Endodermal cell (in vitro differentiated cells): ENCODE data around the gene SLC25A43. TPM values are rescaled to one million over a fixed set of nuclear protein-coding genes. Genes with fewer than 3 reads are reported as not detected.

Experiments used
- DNase-seq: peaks from one replicate; pipeline ENCODE4 v3.0.0-alpha.2; 2017
- H3K27ac ChIP-seq: 2 replicates; pipeline ENCODE4 v1.5.1; 2013; ENCODE audit warnings: mild to moderate bottlenecking, low read depth, low read length, moderate library complexity
- H3K27me3 ChIP-seq: 2 replicates; pipeline ENCODE4 v1.6.1; 2013; ENCODE audit warnings: mild to moderate bottlenecking, low read length, moderate library complexity; ENCODE audit not compliant: insufficient read depth, control insufficient read depth, poor library complexity, severe bottlenecking
- H3K36me3 ChIP-seq: 2 replicates; pipeline ENCODE4 v1.7.0; 2013; ENCODE audit warnings: mild to moderate bottlenecking, low read length, moderate library complexity; ENCODE audit not compliant: control insufficient read depth, insufficient read depth
- H3K4me1 ChIP-seq: one replicate; pipeline ENCODE4 v1.7.0; 2013; ENCODE audit warnings: low read length; ENCODE audit not compliant: control insufficient read depth, insufficient read depth
- H3K4me3 ChIP-seq: 2 replicates; pipeline ENCODE4 v1.5.1; 2013; ENCODE audit warnings: mild to moderate bottlenecking, low read length, moderate library complexity
- H3K9ac ChIP-seq: 2 replicates; pipeline ENCODE4 v1.6.1; 2013; ENCODE audit warnings: mild to moderate bottlenecking, low read length, moderate library complexity; ENCODE audit not compliant: poor library complexity, severe bottlenecking; ENCODE audit errors: extremely low read depth
- H3K9me3 ChIP-seq: 2 replicates; pipeline ENCODE4 v1.6.1; 2013; ENCODE audit warnings: mild to moderate bottlenecking, low read length, moderate library complexity; ENCODE audit not compliant: control insufficient read depth
- H3K27ac Mint-ChIP-seq: 2 replicates; pipeline ENCODE4 v1.8.0; 2020; ENCODE audit warnings: mixed read lengths
- H3K27me3 Mint-ChIP-seq: 2 replicates; pipeline ENCODE4 v1.8.0; 2021; ENCODE audit warnings: mild to moderate bottlenecking, mixed read lengths; ENCODE audit not compliant: insufficient read depth
- H3K36me3 Mint-ChIP-seq: 2 replicates; pipeline ENCODE4 v1.8.0; 2020; ENCODE audit warnings: low read depth, mixed read lengths
- H3K4me1 Mint-ChIP-seq: 2 replicates; pipeline ENCODE4 v1.8.0; 2020; ENCODE audit warnings: mixed read lengths
- H3K4me3 Mint-ChIP-seq: 2 replicates; pipeline ENCODE4 v1.8.0; 2020; ENCODE audit warnings: mild to moderate bottlenecking, moderate library complexity, mixed read lengths
- H3K9me3 Mint-ChIP-seq: 2 replicates; pipeline ENCODE4 v1.8.0; 2020; ENCODE audit warnings: mild to moderate bottlenecking, mixed read lengths
- WGBS, 2 experiments: methylation state at CpG; one replicate each; pipeline versions ENCODE4 v1.1.5 to v1.1.7; 2013; ENCODE audit warnings: missing lambda C conversion rate in 2 of 2, mixed read lengths in 1 of 2; ENCODE audit not compliant: insufficient coverage in 1 of 2, insufficient read length in 1 of 2; 5-methylcytosine and 5-hydroxymethylcytosine counted together
- total RNA-seq, 2 donors: library from RNA; stranded (reverse); fragmentation: NEBNext Ultra II Directional in 1 of 2; extraction: Animal tissue kit (Norgen Biotek cat#: 25700) in 1 of 2; gene quantifications; 2 replicates in 1 of 2; 3 replicates in 1 of 2; pipeline ENCODE4 v1.2.1, GENCODE V29; 2021
- TF ChIP-seq, protein P1 (sequence below): fragments of 200-600 bp; sonication (generic); conservative IDR thresholded peaks from 2 replicates; pipeline ENCODE4 v1.5.0; 2021; ENCODE audit warnings: antibody characterized with exemption, mild to moderate bottlenecking

Gene SLC25A43
- total RNA-seq, 2 donors from 2014 or later = 4.4 to 4.9 TPM

DNA sequence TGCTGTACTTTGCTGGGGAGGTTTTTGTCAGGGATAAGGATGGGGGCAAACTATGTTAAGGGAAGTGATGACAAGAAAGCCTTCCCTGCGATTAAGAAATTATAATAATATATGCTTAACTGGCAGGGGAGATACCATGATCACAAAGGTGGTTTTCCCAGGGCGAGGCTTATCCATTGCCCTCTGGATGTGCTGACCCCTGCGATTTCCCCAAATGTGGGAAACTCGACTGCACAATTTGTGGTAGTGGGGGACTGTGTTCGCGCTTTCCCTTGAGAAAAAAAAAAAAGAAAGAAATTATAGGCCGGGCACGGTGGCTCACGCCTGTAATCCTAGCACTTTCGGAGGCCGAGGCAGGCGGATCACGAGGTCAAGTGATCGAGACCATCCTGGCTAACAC lies 24.5 kb downstream of the SLC25A43 start:
- Mint-ChIP-seq H3K9me3 (peaks cover 65% of the 10 kb centered on the region), H3K36me3 (peaks cover 10% of the 10 kb centered on the region), H3K27me3 (no peaks in the 10 kb centered on the region), H3K4me1 (peaks cover 6% of the 10 kb centered on the region), H3K27ac (no peak overlapping the region), H3K4me3 (no peak overlapping the region)
- Histone ChIP-seq H3K36me3 (no peaks in the 10 kb centered on the region), H3K27me3 (no peaks in the 10 kb centered on the region), H3K9ac (no peak overlapping the region), H3K27ac (no peak overlapping the region), H3K9me3 (no peaks in the 10 kb centered on the region), H3K4me1 (no peaks in the 10 kb centered on the region), H3K4me3 (no peak overlapping the region)
- DNase-seq = no peak
- TF ChIP-seq, protein P1, sequence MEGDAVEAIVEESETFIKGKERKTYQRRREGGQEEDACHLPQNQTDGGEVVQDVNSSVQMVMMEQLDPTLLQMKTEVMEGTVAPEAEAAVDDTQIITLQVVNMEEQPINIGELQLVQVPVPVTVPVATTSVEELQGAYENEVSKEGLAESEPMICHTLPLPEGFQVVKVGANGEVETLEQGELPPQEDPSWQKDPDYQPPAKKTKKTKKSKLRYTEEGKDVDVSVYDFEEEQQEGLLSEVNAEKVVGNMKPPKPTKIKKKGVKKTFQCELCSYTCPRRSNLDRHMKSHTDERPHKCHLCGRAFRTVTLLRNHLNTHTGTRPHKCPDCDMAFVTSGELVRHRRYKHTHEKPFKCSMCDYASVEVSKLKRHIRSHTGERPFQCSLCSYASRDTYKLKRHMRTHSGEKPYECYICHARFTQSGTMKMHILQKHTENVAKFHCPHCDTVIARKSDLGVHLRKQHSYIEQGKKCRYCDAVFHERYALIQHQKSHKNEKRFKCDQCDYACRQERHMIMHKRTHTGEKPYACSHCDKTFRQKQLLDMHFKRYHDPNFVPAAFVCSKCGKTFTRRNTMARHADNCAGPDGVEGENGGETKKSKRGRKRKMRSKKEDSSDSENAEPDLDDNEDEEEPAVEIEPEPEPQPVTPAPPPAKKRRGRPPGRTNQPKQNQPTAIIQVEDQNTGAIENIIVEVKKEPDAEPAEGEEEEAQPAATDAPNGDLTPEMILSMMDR = no peak
- WGBS, 2 experiments = 99% methylated on average over 11 of the region's 14 CpGs; no CpG with 5 or more reads in 1 of the 2 experiments

DNA sequence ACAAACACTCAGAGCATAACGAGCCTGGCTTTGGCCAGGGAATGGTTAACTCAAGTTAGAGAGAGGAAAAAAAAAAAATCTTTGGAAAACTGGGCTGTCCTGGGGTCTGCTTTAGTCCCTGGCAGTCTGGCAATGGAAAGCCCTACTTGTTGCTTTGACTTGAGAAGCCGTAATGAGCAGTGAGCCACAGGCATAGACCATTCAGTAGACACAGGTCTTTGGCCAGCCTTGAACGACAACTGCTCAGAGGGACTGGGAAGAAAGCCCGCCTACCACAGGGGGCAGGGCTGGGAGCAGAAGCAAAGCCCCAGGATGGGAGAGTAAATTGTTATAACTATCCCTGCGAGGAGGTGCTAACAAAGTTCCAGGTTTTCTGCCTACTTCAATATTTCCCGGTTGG lies 25.9 kb downstream of the SLC25A43 start:
- Mint-ChIP-seq H3K4me1 (peaks cover 4% of the 10 kb centered on the region), H3K27me3 (no peaks in the 10 kb centered on the region), H3K4me3 (no peak overlapping the region), H3K27ac (no peak overlapping the region), H3K36me3 (peaks cover 10% of the 10 kb centered on the region), H3K9me3 (peaks cover 68% of the 10 kb centered on the region)
- Histone ChIP-seq H3K4me1 (no peaks in the 10 kb centered on the region), H3K36me3 (no peaks in the 10 kb centered on the region), H3K9ac (no peak overlapping the region), H3K27me3 (no peaks in the 10 kb centered on the region), H3K9me3 (no peaks in the 10 kb centered on the region), H3K27ac (no peak overlapping the region), H3K4me3 (no peak overlapping the region)
- TF ChIP-seq, protein P1 = no peak
- 0 to 75% methylated on average over 1 to 6 of the region's 6 CpGs for WGBS, 2 experiments
- peak; percentile 51 for DNase-seq

DNA sequence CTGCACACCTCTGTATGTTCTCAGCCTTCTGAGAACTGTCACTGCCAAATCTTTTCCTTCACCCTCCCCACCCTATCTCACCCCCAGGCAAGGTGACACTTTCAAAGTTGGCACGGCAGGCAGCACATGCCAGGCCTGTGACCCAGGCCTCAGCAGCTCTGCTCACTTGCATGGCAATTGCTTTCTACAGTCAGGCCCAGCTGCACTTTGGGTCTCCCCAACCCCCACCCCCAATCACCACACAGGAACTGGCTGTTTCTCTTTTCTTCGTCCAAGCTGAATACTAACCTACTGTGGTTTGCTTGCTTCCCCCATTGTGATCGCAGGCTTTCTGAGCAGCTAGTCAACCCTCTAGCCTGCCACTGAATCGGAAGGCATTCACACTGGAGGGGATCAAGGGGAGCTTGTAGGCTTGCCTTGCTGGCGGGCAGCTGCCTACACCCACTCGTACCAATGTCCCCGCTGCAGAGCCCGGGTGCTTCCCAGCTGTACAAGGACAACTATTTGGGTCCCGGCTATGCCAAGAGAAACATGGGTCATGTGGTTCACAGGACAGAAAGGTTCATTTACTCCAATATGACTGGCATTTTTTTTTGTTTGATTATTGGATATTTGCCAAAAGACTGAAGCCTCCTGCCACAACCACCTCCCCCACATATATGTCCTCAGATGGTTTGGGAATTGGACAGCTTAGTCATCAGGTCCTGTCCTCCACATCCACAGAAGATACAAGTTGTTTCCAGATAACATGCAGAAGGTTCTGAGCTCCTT lies 28.1 kb downstream of the SLC25A43 start:
- no peaks in the 10 kb centered on the region for H3K36me3 ChIP-seq
- WGBS, 2 experiments = 87 to 95% methylated on average over 3 to 9 of the region's 9 CpGs
- no peaks in the 10 kb centered on the region for H3K27me3 Mint-ChIP-seq
- TF ChIP-seq, protein P1 = no peak
- peaks cover 10% of the 10 kb centered on the region for H3K36me3 Mint-ChIP-seq
- no peak overlapping the region for H3K4me3 Mint-ChIP-seq
- H3K9ac ChIP-seq = no peak overlapping the region
- H3K9me3 ChIP-seq = no peaks in the 10 kb centered on the region
- H3K4me1 Mint-ChIP-seq = peaks cover 2% of the 10 kb centered on the region
- DNase-seq = no peak
- H3K4me1 ChIP-seq = no peaks in the 10 kb centered on the region
- no peak overlapping the region for H3K4me3 ChIP-seq
- no peak overlapping the region for H3K27ac ChIP-seq
- peaks cover 64% of the 10 kb centered on the region for H3K9me3 Mint-ChIP-seq
- H3K27me3 ChIP-seq = no peaks in the 10 kb centered on the region
- H3K27ac Mint-ChIP-seq = no peak overlapping the region
